Left lung (tissue), 10 donors: ENCODE data around the gene EXOC4. TPM values are rescaled to one million over a fixed set of nuclear protein-coding genes. Genes with fewer than 3 reads are reported as not detected.

Experiments
- ATAC-seq: fragments of 200-7000 bp; cut with Tn5 transposase; one replicate; pipeline ENCODE4 v1.9.1; 2020; ENCODE audit warnings: moderate library complexity
- DNase-seq, 4 donors: peaks; one replicate each; pipeline ENCODE4 v3.0.0-alpha.2; 2013 to 2020
- H3K27ac ChIP-seq, 2 donors: fragments of 200-600 bp; sonication (generic) in 1 of 2; one replicate each; pipeline versions ENCODE4 v1.5.0 to v1.8.0; 2020 to 2021
- H3K27me3 ChIP-seq, 2 donors: fragments of 200-600 bp; sonication (generic) in 1 of 2; one replicate each; pipeline versions ENCODE4 v1.5.0 to v1.8.0; 2020 to 2021
- H3K36me3 ChIP-seq, 2 donors: fragments of 200-600 bp; sonication (generic) in 1 of 2; one replicate each; pipeline versions ENCODE4 v1.5.0 to v1.8.0; 2020 to 2021
- H3K4me1 ChIP-seq, 2 donors: fragments of 200-600 bp; one replicate each; pipeline ENCODE4 v1.8.0; 2021
- H3K4me3 ChIP-seq, 2 donors: fragments of 200-600 bp; sonication (generic) in 1 of 2; one replicate each; pipeline versions ENCODE4 v1.5.0 to v1.8.0; 2020 to 2021; ENCODE audit warnings: mild to moderate bottlenecking in 1 of 2
- H3K9me3 ChIP-seq, 2 donors: fragments of 200-600 bp; sonication (generic) in 1 of 2; one replicate each; pipeline versions ENCODE4 v1.5.0 to v1.8.0; 2020 to 2021
- CTCF ChIP-seq, 2 donors: fragments of 200-600 bp; sonication (generic) in 1 of 2; IDR thresholded peaks; one replicate each; pipeline versions ENCODE4 v1.5.0 to v1.8.0; 2021; ENCODE audit warnings: antibody characterized with exemption in 2 of 2
- intact Hi-C, 2 donors: fragments of 100-400 bp; cut with DNase I; formaldehyde crosslinking; loops; one replicate each; pipeline versions ENCODE4 v1.11.2 to v1.14.2; 2022
- polyA plus RNA-seq, 6 donors: library from polyadenylated mRNA; unstranded; fragments of 120-200 nt; gene quantifications; one replicate each; pipeline ENCODE4 v1.2.1, GENCODE V29; 2013; ENCODE audit not compliant: insufficient read length in 6 of 6
- total RNA-seq, 2 donors: library from RNA; stranded (reverse); fragmentation: NEBNext Ultra II Directional; extraction: Animal tissue kit (Norgen Biotek cat#: 25700); gene quantifications; one replicate each; pipeline ENCODE4 v1.2.1, GENCODE V29; 2021
- donor health status: DM: no; HTN: yes; CAD: no.
- donor health status: DM: no; HTN: no; CAD: no.

The EXOC4 gene
- total and polyA plus RNA-seq, 8 donors, result 52.5 to 79.4 (median 65.9) TPM

GRCh38 chr7:133372337-133372736 lies 119.5 kb downstream of the EXOC4 start:
- Histone ChIP-seq H3K36me3 (peaks cover 0 to 6% of the 10 kb centered on the region in 2 donors), H3K4me3 (no peak overlapping the region), H3K27me3 (no peaks in the 10 kb centered on the region), H3K4me1 (no peaks in the 10 kb centered on the region), H3K27ac (no peak overlapping the region), H3K9me3 (no peaks in the 10 kb centered on the region)
- intact Hi-C loops, result no loop called here
- no peak for TF ChIP-seq CTCF (IDR thresholded peaks at IDR 0.05)
- ATAC-seq, result no peak
- no peak for DNase-seq

GRCh38 chr7:133376514-133376913 lies 123.6 kb downstream of the EXOC4 start:
- Histone ChIP-seq H3K36me3 (peaks cover 0 to 6% of the 10 kb centered on the region in 2 donors), H3K27me3 (no peaks in the 10 kb centered on the region), H3K4me3 (no peak overlapping the region), H3K9me3 (no peaks in the 10 kb centered on the region), H3K27ac (no peak overlapping the region), H3K4me1 (no peaks in the 10 kb centered on the region)
- no peak for TF ChIP-seq CTCF (IDR thresholded peaks at IDR 0.05)
- intact Hi-C loops, result no loop called here
- DNase-seq, result no peak
- no peak for ATAC-seq

GRCh38 chr7:133381965-133382364 lies 129.1 kb downstream of the EXOC4 start:
- DNase-seq (no peak), ATAC-seq (no peak)
- intact Hi-C loops, result no loop called here

GRCh38 chr7:133382775-133383559 lies 130.1 kb downstream of the EXOC4 start:
- H3K36me3 ChIP-seq, result no peaks in the 10 kb centered on the region
- no peak for ATAC-seq
- no peak for TF ChIP-seq CTCF (IDR thresholded peaks at IDR 0.05)
- no peaks in the 10 kb centered on the region for H3K4me1 ChIP-seq
- H3K27ac ChIP-seq, result no peak overlapping the region
- no peak overlapping the region for H3K4me3 ChIP-seq
- DNase-seq, result no peak
- no peaks in the 10 kb centered on the region for H3K27me3 ChIP-seq
- intact Hi-C loops, result no loop called here
- H3K9me3 ChIP-seq, result no peaks in the 10 kb centered on the region

More at GRCh38 chr7:133381965-133382364, 129.1 kb downstream of the EXOC4 start:
- H3K4me3 ChIP-seq, result no peak overlapping the region
- no peak overlapping the region for H3K27ac ChIP-seq
- TF ChIP-seq CTCF (IDR thresholded peaks at IDR 0.05), result no peak
- no peaks in the 10 kb centered on the region for H3K36me3 ChIP-seq
- H3K4me1 ChIP-seq, result no peaks in the 10 kb centered on the region
- no peaks in the 10 kb centered on the region for H3K27me3 ChIP-seq
- H3K9me3 ChIP-seq, result no peaks in the 10 kb centered on the region

- H3K36me3 ChIP-seq, result no peaks in the 10 kb centered on the region
- no peak for DNase-seq
- no peak for TF ChIP-seq CTCF (IDR thresholded peaks at IDR 0.05)
- no peaks in the 10 kb centered on the region for H3K4me1 ChIP-seq
- no peaks in the 10 kb centered on the region for H3K9me3 ChIP-seq
- no peaks in the 10 kb centered on the region for H3K27me3 ChIP-seq
- no peak overlapping the region for H3K4me3 ChIP-seq
- H3K27ac ChIP-seq, result no peak overlapping the region
- intact Hi-C loops, result no loop called here
- ATAC-seq, result peak; percentile 35
Observed at GRCh38 chr7:133386205-133386604, 133.3 kb downstream of the EXOC4 start.
